ENCODE measurements around the gene CLDN11.

Gene CLDN11

GRCh38 chr3:170429050-170429449 is 10.4 kb downstream of the CLDN11 start:
- no peak overlapping the region for H3K27ac ChIP-seq
- TF ChIP-seq, protein P1, sequence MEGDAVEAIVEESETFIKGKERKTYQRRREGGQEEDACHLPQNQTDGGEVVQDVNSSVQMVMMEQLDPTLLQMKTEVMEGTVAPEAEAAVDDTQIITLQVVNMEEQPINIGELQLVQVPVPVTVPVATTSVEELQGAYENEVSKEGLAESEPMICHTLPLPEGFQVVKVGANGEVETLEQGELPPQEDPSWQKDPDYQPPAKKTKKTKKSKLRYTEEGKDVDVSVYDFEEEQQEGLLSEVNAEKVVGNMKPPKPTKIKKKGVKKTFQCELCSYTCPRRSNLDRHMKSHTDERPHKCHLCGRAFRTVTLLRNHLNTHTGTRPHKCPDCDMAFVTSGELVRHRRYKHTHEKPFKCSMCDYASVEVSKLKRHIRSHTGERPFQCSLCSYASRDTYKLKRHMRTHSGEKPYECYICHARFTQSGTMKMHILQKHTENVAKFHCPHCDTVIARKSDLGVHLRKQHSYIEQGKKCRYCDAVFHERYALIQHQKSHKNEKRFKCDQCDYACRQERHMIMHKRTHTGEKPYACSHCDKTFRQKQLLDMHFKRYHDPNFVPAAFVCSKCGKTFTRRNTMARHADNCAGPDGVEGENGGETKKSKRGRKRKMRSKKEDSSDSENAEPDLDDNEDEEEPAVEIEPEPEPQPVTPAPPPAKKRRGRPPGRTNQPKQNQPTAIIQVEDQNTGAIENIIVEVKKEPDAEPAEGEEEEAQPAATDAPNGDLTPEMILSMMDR (IDR thresholded peaks at IDR 0.05; ENCODE audit: low read depth, low read length) = no peak
- no peaks in the 10 kb centered on the region for H3K27me3 ChIP-seq (ENCODE audit: insufficient read depth, low read depth, severe bottlenecking)
- no peak for DNase-seq
- H3K9me3 ChIP-seq (ENCODE audit: severe bottlenecking) = no peaks in the 10 kb centered on the region
- H3K4me3 ChIP-seq (ENCODE audit: low read depth, low read length) = no peak overlapping the region
- H3K36me3 ChIP-seq = no peaks in the 10 kb centered on the region

- no peak for DNase-seq
- TF ChIP-seq, protein P1 (IDR thresholded peaks at IDR 0.05; ENCODE audit: low read depth, low read length) = no peak
- no peaks in the 10 kb centered on the region for H3K9me3 ChIP-seq (ENCODE audit: severe bottlenecking)
- no peaks in the 10 kb centered on the region for H3K36me3 ChIP-seq
- no peaks in the 10 kb centered on the region for H3K27me3 ChIP-seq (ENCODE audit: insufficient read depth, low read depth, severe bottlenecking)
- no peak overlapping the region for H3K4me3 ChIP-seq (ENCODE audit: low read depth, low read length)
- H3K27ac ChIP-seq = no peak overlapping the region
These were observed 12.4 kb downstream of the CLDN11 start for GRCh38 chr3:170431054-170431453.

DNA sequence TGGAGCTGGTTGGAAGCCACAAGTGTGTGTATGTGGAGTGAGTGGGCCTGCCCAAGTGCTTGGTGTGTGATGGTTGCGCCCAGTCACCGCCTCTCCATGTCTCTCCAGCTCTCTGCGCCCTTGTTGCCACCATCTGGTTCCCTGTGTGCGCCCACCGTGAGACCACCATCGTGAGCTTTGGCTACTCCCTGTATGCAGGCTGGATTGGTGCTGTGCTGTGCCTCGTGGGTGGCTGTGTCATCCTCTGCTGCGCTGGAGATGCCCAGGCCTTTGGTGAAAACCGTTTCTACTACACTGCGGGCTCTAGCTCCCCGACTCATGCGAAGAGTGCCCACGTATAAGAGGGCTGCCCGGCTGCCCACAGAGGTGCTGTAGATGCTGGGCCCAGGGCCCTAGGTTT is 13.7 kb downstream of the CLDN11 start:
- no peaks in the 10 kb centered on the region for H3K9me3 ChIP-seq (ENCODE audit: severe bottlenecking)
- no peak for DNase-seq
- no peak overlapping the region for H3K4me3 ChIP-seq (ENCODE audit: low read depth, low read length)
- TF ChIP-seq, protein P1 (IDR thresholded peaks at IDR 0.05; ENCODE audit: low read depth, low read length) = no peak
- no peaks in the 10 kb centered on the region for H3K27me3 ChIP-seq (ENCODE audit: insufficient read depth, low read depth, severe bottlenecking)
- no peaks in the 10 kb centered on the region for H3K36me3 ChIP-seq
- H3K27ac ChIP-seq = no peak overlapping the region

DNA sequence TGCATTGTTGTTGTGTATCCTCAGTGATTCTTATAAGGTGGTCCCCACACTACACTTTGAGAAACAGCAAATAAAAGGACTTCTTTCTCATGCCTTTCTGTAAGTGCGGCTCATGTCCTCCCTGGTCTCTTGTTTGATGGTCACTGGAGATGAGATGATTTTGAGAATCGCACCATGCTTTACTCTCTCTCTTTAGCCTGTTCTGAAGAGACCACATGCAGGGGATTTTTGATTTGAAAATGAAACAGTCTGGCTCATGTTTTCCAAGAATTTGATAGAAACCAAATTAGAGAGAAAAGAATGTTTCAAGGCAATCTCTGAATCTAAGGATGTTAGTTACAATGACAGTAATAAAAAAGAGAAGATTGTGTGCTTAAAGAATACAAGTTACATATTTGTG is 18.0 kb downstream of the CLDN11 start:
- no peak for DNase-seq
- H3K4me3 ChIP-seq (ENCODE audit: low read depth, low read length) = no peak overlapping the region
- H3K27me3 ChIP-seq (ENCODE audit: insufficient read depth, low read depth, severe bottlenecking) = no peaks in the 10 kb centered on the region
- TF ChIP-seq, protein P1 (IDR thresholded peaks at IDR 0.05; ENCODE audit: low read depth, low read length) = no peak
- no peak overlapping the region for H3K27ac ChIP-seq
- no peaks in the 10 kb centered on the region for H3K36me3 ChIP-seq
- no peaks in the 10 kb centered on the region for H3K9me3 ChIP-seq (ENCODE audit: severe bottlenecking)

DNA sequence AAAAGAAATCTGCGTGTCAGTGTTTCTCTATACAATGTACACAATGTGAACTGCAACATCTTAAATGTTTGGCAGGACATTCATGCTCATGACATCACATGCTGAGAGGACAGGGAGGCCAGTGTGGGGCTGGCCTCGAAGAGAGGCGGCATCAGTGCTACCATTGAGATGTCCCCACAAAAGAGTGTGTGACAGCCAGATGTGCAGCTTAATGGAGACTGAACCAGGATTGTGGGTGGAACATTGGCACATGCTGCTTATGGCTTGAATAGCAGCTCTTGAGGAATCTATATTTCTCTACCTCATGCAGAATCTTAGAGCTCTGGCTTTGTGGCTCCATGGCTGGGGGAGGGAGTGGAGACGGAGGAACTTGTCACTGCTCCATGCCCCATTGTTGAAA is 18.5 kb downstream of the CLDN11 start:
- H3K9me3 ChIP-seq (ENCODE audit: severe bottlenecking) = no peaks in the 10 kb centered on the region
- no peak for DNase-seq
- no peak overlapping the region for H3K27ac ChIP-seq
- no peak overlapping the region for H3K4me3 ChIP-seq (ENCODE audit: low read depth, low read length)
- TF ChIP-seq, protein P1 (IDR thresholded peaks at IDR 0.05; ENCODE audit: low read depth, low read length) = no peak
- H3K27me3 ChIP-seq (ENCODE audit: insufficient read depth, low read depth, severe bottlenecking) = no peaks in the 10 kb centered on the region
- no peaks in the 10 kb centered on the region for H3K36me3 ChIP-seq

DNA sequence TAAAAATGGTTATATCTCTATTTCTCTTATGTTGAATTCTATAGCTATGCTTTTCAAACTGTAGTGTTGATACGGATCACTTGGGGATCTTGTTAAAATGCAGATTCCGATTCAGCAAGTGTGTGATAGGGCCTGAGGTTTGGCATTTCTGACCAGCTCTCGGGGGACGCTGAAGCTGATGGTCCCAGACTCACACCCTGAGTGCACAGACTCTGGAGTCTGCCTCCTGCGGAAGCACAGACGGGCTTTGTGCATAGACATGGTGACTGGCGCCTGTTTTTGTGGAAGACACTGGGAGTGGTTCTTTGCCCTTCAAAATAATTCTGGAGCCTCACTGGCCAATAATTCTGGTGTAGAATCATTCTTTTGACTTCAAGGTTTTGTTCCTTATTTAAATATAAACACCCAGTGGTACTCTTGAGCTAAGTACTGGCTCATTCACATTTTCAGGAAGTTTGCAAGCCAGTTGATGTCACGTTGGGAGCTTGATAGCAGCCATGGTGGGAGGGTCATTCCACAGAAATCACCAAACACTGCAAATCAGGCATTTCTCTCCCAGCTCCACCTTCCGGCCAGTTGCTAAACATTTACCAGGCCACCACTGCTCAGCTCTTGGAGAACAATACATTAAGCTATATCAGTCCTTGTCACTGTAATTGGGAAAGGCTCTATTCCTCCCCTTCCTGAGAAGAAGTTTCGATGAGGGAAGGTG is 19.2 kb downstream of the CLDN11 start:
- no peak for DNase-seq
- Histone ChIP-seq H3K9me3 (ENCODE audit: severe bottlenecking) (no peaks in the 10 kb centered on the region), H3K4me3 (ENCODE audit: low read depth, low read length) (no peak overlapping the region), H3K27ac (no peak overlapping the region), H3K27me3 (ENCODE audit: insufficient read depth, low read depth, severe bottlenecking) (no peaks in the 10 kb centered on the region), H3K36me3 (no peaks in the 10 kb centered on the region)
- TF ChIP-seq, protein P1 (IDR thresholded peaks at IDR 0.05; ENCODE audit: low read depth, low read length) = no peak
